Stimulated activated effector memory CD8-positive, alpha-beta T cell treated with anti-CD3 and anti-CD28 coated beads, Interleukin-12 subunit alpha, Interleukin-12 subunit beta, amount 100 ng/mL, for 72 hours (primary cell): Measurements from ENCODE around the gene DUOXA2.
"Not testable (repeated sequence)": the region's sequence is repeated elsewhere in the genome, so short reads cannot be mapped to it uniquely, and the experiment has no call there.

Experiments
- ATAC-seq: fragments of 150-1000 bp; cut with Tn5 transposase; 2 replicates; pipeline ENCODE4 v1.10.0; 2021
- DNase-seq, 2 donors: peaks; one replicate each; pipeline ENCODE4 v3.0.0; 2021 to 2022; ENCODE audit warnings: low spot score in 2 of 2
- H3K27ac Mint-ChIP-seq: one replicate; pipeline ENCODE4 v1.8.0; 2022; ENCODE audit warnings: mild to moderate bottlenecking, mixed read lengths
- H3K36me3 Mint-ChIP-seq: one replicate; pipeline ENCODE4 v1.8.0; 2022; ENCODE audit warnings: mild to moderate bottlenecking, mixed read lengths
- H3K4me1 Mint-ChIP-seq: one replicate; pipeline ENCODE4 v1.8.0; 2022; ENCODE audit warnings: mixed read lengths
- H3K4me3 Mint-ChIP-seq: one replicate; pipeline ENCODE4 v1.8.0; 2022; ENCODE audit warnings: mild to moderate bottlenecking, mixed read lengths
- H3K9me3 Mint-ChIP-seq: one replicate; pipeline ENCODE4 v1.8.0; 2022; ENCODE audit warnings: mixed read lengths

The DUOXA2 gene

DNA sequence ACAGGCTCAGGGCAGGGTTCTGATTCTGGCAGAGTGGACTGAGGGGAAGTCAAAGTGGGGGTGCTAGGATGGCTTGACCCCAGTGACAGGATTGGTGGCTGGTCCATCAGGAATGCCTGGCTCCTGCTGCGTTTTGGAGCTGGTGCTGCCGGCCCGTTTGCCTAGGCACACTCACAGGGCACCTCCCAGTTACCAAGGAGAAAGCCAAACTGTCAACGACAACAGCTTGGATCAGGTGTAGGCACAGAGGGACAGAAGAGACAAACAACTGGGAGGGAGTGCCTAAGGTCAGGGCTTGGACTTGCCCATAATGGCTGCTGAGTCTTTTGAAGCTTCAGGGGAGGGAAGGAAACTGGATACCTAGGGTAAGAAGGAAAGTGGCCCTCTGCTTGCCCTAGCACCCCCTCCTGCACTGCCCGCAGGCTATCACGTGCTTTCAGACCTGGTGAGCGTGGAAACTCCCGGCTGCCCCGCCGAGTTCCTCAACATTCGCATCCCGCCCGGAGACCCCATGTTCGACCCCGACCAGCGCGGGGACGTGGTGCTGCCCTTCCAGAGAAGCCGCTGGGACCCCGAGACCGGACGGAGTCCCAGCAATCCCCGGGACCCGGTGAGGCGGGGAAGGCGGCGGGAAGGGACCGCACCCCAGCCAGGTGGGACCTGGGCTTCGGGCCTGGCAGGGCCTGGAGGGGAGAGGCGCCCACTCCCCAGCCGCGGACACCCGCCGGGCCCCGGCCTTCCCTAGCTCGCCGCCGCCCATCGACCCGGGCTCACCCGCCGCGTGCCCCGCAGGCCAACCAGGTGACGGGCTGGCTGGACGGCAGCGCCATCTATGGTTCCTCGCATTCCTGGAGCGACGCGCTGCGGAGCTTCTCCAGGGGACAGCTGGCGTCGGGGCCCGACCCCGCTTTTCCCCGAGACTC is 20.8 kb downstream of the DUOXA2 start:
- DNase-seq (no peak), ATAC-seq (peak; percentile 58)
- H3K27ac Mint-ChIP-seq = peak overlapping the region; percentile 65
- H3K4me1 Mint-ChIP-seq = peaks cover 17% of the 10 kb centered on the region
- peak overlapping the region; percentile 48 for H3K4me3 Mint-ChIP-seq
- no peaks in the 10 kb centered on the region for H3K9me3 Mint-ChIP-seq
- H3K36me3 Mint-ChIP-seq = no peaks in the 10 kb centered on the region

DNA sequence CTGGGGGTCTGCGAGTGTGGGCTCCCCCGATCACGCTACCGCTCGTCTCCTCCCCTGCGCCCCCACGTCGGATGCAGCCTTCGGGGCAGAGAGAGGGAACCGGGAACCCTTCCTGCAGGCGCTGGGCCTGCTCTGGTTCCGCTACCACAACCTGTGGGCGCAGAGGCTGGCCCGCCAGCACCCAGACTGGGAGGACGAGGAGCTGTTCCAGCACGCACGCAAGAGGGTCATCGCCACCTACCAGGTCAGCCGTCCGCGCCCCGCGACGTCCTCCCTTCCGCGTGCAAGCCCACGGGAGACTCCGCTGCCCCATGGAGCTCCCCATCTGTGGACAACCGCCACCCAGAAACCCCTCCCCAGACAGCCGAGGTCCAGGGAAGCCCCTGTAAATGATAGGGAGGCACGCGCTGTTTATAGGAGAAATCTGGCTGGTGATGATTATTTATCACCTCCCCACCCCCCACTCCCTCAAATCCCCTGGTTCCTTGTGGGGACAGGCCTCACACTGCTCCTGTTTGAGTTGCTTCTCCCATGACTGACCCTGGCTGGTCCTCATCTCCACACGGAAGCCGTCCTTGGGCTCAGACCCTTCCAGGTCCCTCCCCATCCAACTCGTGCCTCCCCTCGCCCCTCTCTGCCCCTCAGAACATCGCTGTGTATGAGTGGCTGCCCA is 21.7 kb downstream of the DUOXA2 start:
- not testable (repeated sequence) for DNase-seq, ATAC-seq, H3K27ac Mint-ChIP-seq, H3K36me3 Mint-ChIP-seq, H3K9me3 Mint-ChIP-seq
- H3K4me1 Mint-ChIP-seq = peaks cover 17% of the 10 kb centered on the region
- peak overlapping the region; percentile 50 for H3K4me3 Mint-ChIP-seq

DNA sequence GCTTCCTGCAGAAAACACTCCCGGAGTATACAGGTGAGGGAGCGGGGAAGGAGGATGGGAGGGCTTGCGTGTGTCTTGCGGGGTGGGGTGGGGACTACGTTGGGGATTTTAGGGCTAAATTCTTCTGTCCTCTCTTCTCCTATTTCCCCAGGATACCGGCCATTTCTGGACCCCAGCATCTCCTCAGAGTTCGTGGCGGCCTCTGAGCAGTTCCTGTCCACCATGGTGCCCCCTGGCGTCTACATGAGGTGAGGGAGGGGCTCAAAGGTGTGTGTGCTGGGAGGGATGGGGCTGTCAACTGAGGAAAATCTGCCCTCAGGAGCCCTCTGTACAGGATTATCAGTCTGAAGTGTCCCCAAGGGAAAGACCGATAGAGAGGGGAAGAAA is 22.2 kb downstream of the DUOXA2 start:
- ATAC-seq = no peak
- H3K27ac Mint-ChIP-seq = no peak overlapping the region
- peaks cover 17% of the 10 kb centered on the region for H3K4me1 Mint-ChIP-seq

DNA sequence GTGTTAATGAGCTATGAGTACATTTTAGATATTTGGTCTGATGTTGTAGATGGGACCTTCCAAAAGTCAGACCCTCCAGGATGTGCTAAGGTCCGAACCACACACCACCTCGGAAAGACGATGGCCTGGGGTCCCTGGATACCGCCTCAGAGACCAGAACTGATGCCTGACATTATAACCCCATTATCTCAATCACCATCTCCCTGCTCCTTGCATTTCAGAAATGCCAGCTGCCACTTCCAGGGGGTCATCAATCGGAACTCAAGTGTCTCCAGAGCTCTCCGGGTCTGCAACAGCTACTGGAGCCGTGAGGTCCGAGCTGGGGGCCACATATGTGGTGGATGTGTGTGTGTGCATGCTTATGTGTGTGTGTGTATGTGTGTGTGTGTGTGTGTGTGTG is 23.6 kb downstream of the DUOXA2 start:
- H3K9me3 Mint-ChIP-seq = no peaks in the 10 kb centered on the region
- no peak for ATAC-seq
- peaks cover 17% of the 10 kb centered on the region for H3K4me1 Mint-ChIP-seq
- DNase-seq = no peak
- no peak overlapping the region for H3K27ac Mint-ChIP-seq
- H3K4me3 Mint-ChIP-seq = no peak overlapping the region
- H3K36me3 Mint-ChIP-seq = no peaks in the 10 kb centered on the region

More for the DNA sequence above, 22.2 kb downstream of the DUOXA2 start:
- no peak for DNase-seq
- Mint-ChIP-seq H3K4me3 (peak overlapping the region; percentile 50), H3K36me3 (no peaks in the 10 kb centered on the region), H3K9me3 (no peaks in the 10 kb centered on the region)

DNA sequence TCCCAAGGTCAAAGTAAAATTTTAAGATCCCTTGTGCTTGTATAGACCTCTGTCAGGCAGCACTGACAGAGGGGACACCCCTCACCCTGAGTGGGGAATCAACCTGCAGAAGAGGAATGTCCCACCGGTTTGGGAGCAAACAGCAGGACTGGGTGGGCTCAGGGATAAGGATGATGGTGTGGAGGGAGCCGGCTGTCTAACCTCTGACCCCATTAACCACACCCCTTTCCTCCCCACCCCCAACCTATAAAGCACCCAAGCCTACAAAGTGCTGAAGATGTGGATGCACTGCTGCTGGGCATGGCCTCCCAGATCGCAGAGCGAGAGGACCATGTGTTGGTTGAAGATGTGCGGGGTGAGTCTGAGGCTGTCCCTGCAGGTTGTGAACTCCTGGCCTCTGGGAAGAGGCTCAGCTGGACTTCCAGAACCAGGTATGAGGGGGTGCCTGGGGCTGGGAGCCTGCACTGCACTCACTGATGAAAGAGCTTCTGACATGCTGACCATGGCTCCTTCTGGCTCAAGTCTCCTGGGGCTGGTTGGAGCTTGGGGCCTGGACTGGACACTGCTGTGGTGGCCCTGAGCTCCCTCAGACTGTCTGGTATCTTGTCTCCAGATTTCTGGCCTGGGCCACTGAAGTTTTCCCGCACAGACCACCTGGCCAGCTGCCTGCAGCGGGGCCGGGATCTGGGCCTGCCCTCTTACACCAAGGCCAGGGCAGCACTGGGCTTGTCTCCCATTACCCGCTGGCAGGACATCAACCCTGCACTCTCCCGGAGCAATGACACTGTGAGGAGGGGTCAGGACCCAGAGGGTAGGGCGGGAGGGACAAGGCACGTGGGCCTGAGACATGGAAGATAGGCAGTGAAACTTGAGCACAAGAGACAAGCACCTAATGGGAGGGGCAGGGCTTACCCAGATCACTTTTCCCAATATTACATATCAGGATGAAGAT is 25.0 kb downstream of the DUOXA2 start:
- H3K27ac Mint-ChIP-seq = no peak overlapping the region
- ATAC-seq = no peak
- no peak overlapping the region for H3K4me3 Mint-ChIP-seq
- no peaks in the 10 kb centered on the region for H3K36me3 Mint-ChIP-seq
- H3K4me1 Mint-ChIP-seq = peaks cover 16% of the 10 kb centered on the region
- no peaks in the 10 kb centered on the region for H3K9me3 Mint-ChIP-seq
- DNase-seq = no peak

DNA sequence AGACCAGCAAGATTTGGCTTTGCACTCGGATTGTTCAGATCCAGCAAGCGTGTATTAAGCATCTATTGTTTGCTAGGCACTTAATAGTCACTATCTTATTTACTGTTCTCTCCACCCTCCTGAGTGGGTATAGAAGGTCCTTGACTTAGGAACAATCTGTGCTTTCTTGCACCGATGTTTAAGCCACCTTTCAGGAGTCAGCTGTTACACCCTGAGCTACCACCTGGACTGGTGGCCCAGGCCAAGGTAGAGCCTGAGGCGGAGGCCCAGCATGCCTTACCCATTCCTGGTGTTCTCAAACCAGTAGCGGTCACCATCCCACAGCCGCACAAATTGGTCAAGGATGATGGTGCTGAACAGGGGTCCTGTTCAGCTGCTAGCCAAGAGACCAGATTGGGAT is 25.6 kb downstream of the DUOXA2 start:
- DNase-seq = no peak
- no peak for ATAC-seq
- no peaks in the 10 kb centered on the region for H3K9me3 Mint-ChIP-seq
- H3K4me3 Mint-ChIP-seq = no peak overlapping the region
- no peak overlapping the region for H3K27ac Mint-ChIP-seq
- no peaks in the 10 kb centered on the region for H3K36me3 Mint-ChIP-seq
- H3K4me1 Mint-ChIP-seq = peaks cover 9% of the 10 kb centered on the region

DNA sequence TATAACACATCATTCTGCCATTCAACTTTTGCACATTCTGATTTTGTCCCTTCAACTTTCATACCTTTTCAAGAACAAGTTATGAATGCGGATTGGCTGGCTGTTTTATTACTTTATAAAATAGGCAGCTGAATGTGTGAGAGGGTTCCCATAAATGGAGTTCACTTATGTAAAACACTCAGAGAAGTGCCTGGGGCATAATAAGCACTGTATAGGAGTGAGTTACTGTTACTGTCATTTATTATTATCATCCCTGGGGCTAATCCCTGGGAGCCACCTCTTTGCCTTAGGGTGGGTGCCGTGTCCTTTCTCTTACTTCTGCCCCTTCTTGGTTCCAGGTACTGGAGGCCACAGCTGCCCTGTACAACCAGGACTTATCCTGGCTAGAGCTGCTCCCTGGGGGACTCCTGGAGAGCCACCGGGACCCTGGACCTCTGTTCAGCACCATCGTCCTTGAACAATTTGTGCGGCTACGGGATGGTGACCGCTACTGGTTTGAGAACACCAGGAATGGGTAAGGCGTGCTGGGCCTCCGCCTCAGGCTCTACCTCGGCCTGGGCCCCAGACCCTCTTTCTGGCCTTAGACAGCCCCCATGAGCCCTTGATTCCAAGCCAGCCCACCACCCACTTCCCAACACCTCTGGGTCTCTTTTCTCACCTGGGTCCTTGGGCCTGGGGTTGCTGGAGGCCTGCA is 26.6 kb downstream of the DUOXA2 start:
- H3K4me1 Mint-ChIP-seq = peaks cover 7% of the 10 kb centered on the region
- ATAC-seq = no peak
- H3K27ac Mint-ChIP-seq = no peak overlapping the region
- H3K4me3 Mint-ChIP-seq = no peak overlapping the region
- no peaks in the 10 kb centered on the region for H3K9me3 Mint-ChIP-seq
- no peak for DNase-seq
- H3K36me3 Mint-ChIP-seq = no peaks in the 10 kb centered on the region

DNA sequence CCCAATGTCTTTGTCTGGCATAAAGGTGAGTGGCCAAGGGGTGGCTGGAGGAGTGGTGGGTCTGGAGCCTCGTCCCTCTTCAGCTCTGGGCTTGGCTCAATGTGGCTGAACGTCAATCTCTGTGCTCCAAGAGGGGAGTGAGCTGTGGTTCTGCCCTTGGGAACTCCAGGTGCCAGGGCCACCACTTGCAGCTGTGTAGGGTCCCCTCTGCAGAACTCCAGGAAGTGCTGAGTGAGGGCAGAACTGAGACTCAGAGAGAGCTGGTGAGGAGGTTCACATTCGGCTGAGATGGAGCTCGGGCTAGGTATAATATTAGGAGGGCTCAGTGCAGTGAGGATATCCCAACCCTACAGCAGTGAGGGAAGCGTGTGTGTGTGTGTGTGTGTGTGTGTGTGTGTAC is 27.3 kb downstream of the DUOXA2 start:
- no peak overlapping the region for H3K27ac Mint-ChIP-seq
- no peaks in the 10 kb centered on the region for H3K36me3 Mint-ChIP-seq
- no peaks in the 10 kb centered on the region for H3K9me3 Mint-ChIP-seq
- DNase-seq (no peak), ATAC-seq (no peak)
- H3K4me3 Mint-ChIP-seq = no peak overlapping the region
- H3K4me1 Mint-ChIP-seq = peaks cover 4% of the 10 kb centered on the region

DNA sequence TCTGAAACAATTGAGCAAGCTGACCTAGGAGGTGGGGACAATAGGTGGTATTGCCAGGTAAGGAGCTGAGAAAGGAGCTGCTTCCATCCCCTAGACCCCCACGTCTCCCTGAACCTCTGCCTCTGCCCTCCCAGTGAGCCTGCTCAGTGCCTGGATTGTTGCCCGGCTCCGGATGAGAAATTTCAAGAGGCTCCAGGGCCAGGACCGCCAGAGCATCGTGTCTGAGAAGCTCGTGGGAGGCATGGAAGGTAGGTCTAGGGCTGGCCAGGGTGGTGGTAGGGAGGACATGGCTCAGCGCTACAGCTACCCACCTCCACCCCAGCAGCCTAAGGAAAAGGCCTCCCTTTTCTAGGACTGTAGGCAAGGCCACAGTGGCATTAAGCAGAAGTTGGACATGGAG is 28.9 kb downstream of the DUOXA2 start:
- ATAC-seq = no peak
- Mint-ChIP-seq H3K4me3 (no peak overlapping the region), H3K27ac (peak overlapping the region; percentile 9), H3K36me3 (no peaks in the 10 kb centered on the region), H3K9me3 (no peaks in the 10 kb centered on the region), H3K4me1 (no peaks in the 10 kb centered on the region)
- DNase-seq = no peak

DNA sequence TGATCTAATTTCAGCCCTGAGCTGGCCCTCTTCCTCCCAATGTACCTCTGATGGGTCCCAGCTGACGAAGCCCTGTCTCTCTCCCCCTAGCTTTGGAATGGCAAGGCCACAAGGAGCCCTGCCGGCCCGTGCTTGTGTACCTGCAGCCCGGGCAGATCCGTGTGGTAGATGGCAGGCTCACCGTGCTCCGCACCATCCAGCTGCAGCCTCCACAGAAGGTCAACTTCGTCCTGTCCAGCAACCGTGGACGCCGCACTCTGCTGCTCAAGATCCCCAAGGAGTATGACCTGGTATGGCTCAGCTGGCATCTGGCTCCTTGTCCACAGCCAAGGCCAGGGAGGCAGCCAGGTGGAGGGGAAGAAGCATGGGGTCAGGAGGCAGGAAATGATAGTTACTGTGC is 29.8 kb downstream of the DUOXA2 start:
- Mint-ChIP-seq H3K4me3 (no peak overlapping the region), H3K36me3 (peaks cover under 1% of the 10 kb centered on the region), H3K9me3 (no peaks in the 10 kb centered on the region), H3K27ac (no peak overlapping the region), H3K4me1 (no peaks in the 10 kb centered on the region)
- ATAC-seq = no peak
- no peak for DNase-seq

DNA sequence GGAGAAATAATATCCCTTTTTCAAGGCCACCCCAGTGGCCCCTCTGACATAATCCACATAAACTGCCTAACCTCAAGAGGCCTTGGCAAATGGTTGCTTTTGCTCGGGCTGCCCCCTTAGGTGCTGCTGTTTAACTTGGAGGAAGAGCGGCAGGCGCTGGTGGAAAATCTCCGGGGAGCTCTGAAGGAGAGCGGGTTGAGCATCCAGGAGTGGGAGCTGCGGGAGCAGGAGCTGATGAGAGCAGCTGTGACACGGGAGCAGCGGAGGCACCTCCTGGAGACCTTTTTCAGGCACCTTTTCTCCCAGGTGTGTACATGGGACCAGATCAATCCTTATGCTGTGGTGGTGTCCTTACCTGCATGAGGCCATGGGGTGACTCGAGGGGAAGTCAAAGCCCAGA is 30.6 kb downstream of the DUOXA2 start:
- H3K36me3 Mint-ChIP-seq = peaks cover 4% of the 10 kb centered on the region
- H3K9me3 Mint-ChIP-seq = no peaks in the 10 kb centered on the region
- ATAC-seq (no peak), DNase-seq (no peak)
- H3K4me1 Mint-ChIP-seq = no peaks in the 10 kb centered on the region
- H3K4me3 Mint-ChIP-seq = no peak overlapping the region
- H3K27ac Mint-ChIP-seq = no peak overlapping the region

DNA sequence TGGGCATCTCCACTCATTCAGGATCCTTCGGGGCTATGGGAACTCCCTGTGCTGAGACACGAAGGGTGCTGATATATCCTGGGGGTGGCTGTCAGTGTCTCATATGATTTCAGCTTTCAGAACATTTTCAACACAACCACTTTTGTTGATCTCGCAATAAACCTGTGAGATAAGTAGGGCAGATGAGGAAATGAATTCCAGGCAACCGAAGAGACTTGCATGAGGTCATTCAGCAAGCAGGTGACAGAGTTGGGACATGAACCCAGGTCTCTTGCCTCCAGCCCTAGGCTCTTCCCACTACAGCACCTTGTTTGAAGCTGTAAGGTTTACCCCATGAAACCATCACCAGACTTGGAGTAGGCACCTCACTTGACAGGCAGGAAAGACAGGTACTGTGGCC is 32.3 kb downstream of the DUOXA2 start:
- DNase-seq (no peak), ATAC-seq (no peak)
- H3K4me3 Mint-ChIP-seq = no peak overlapping the region
- H3K4me1 Mint-ChIP-seq = no peaks in the 10 kb centered on the region
- no peak overlapping the region for H3K27ac Mint-ChIP-seq
- H3K9me3 Mint-ChIP-seq = no peaks in the 10 kb centered on the region
- H3K36me3 Mint-ChIP-seq = peaks cover 4% of the 10 kb centered on the region

DNA sequence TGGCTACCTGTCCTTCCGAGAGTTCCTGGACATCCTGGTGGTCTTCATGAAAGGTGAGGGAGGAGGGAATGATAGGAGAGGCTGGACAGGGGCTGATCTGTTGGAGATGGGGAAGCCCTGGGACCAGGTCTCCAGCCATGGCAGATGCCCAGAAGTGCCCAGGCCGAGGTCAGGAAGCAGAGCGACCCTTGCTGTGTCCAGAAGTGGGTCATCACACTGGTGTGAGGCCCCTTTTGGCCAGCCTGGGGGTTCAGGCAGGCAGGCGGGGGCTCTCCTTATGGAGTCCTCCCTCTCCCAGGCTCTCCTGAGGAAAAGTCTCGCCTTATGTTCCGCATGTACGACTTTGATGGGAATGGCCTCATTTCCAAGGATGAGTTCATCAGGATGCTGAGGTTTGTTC is 33.5 kb downstream of the DUOXA2 start:
- H3K36me3 Mint-ChIP-seq = peaks cover 14% of the 10 kb centered on the region
- H3K27ac Mint-ChIP-seq = no peak overlapping the region
- ATAC-seq (no peak), DNase-seq (no peak)
- no peaks in the 10 kb centered on the region for H3K4me1 Mint-ChIP-seq
- no peaks in the 10 kb centered on the region for H3K9me3 Mint-ChIP-seq
- H3K4me3 Mint-ChIP-seq = no peak overlapping the region

DNA sequence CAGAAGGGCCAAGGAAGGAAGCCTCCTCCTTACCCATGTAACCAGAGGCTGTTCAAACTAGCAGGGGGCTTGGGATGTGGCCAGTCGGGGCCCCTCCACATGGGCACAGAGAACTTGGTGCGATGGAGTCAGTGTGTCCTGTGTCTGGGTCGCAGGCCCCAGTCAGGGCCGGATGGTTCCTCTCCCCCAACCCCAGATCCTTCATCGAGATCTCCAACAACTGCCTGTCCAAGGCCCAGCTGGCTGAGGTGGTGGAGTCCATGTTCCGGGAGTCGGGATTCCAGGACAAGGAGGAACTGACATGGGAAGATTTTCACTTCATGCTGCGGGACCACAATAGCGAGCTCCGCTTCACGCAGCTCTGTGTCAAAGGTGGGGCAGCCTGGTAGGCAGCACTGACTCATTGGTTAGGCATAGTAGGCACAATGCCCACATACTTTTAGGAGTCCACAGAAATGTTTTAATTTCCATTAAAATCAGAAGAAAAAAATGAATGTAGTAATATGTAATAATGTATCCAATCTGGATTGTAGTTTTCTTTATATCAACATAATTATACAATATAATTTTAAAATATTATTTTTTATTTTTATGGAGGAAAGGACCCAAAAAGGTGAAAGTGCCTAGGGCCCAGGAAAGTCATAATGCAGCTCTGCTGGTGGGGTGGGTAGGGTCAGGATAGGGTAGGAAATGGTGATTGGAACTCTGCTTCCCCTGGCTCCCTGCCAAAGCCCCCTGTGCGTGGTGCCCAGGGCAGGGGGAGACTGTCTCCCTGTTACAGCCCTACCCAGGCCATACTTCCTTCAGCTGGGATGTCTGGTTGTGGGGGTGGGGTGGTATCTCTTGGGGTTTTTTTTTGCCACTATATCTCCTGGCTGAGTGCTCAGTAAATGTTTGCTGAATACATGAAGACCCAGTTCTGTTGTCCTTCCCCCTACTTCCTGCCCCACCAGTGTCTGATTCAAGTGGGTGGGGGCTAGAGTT is 34.2 kb downstream of the DUOXA2 start:
- H3K36me3 Mint-ChIP-seq = peaks cover 16% of the 10 kb centered on the region
- ATAC-seq (no peak), DNase-seq (no peak)
- no peaks in the 10 kb centered on the region for H3K9me3 Mint-ChIP-seq
- H3K27ac Mint-ChIP-seq = no peak overlapping the region
- no peaks in the 10 kb centered on the region for H3K4me1 Mint-ChIP-seq
- H3K4me3 Mint-ChIP-seq = no peak overlapping the region
